Lung (tissue), 12 donors: ENCODE data around the gene CCNL1. TPM values are rescaled to one million over a fixed set of nuclear protein-coding genes. Genes with fewer than 3 reads are reported as not detected.

Source experiments
- ATAC-seq: fragments of 200-7000 bp; cut with Tn5 transposase; one replicate; pipeline ENCODE4 v1.9.1; 2020; ENCODE audit warnings: moderate number of reproducible peaks; ENCODE audit not compliant: insufficient read depth, low FRiP score
- DNase-seq, 3 donors: peaks; one replicate each; pipeline ENCODE4 v3.0.0-alpha.2; 2013 to 2017
- H3K27ac ChIP-seq, 2 donors: one replicate each; pipeline ENCODE4 v1.5.1; 2013; ENCODE audit warnings: mild to moderate bottlenecking in 2 of 2, moderate library complexity in 2 of 2, control low read depth in 1 of 2, inconsistent platforms in 1 of 2, low read depth in 1 of 2, low read length in 1 of 2
- H3K27me3 ChIP-seq, 3 donors: one replicate each; pipeline ENCODE4 v1.5.1; 2013; ENCODE audit warnings: low read length in 2 of 3; ENCODE audit not compliant: control insufficient read depth in 3 of 3, insufficient read depth in 3 of 3
- H3K36me3 ChIP-seq, 4 donors: one replicate each; pipeline ENCODE4 v1.5.1; 2013; ENCODE audit warnings: low read length in 4 of 4, mild to moderate bottlenecking in 1 of 4, moderate library complexity in 1 of 4; ENCODE audit not compliant: control insufficient read depth in 4 of 4, insufficient read depth in 4 of 4
- H3K4me1 ChIP-seq, 5 donors: one replicate each; pipeline ENCODE4 v1.5.1; 2013; ENCODE audit warnings: low read length in 5 of 5, mild to moderate bottlenecking in 2 of 5, moderate library complexity in 1 of 5; ENCODE audit not compliant: control insufficient read depth in 5 of 5, insufficient read depth in 5 of 5
- H3K4me3 ChIP-seq: one replicate; pipeline ENCODE4 v1.5.1; 2013; ENCODE audit warnings: mild to moderate bottlenecking, control low read depth, moderate library complexity
- H3K9ac ChIP-seq, 2 donors: one replicate each; pipeline ENCODE4 v1.5.1; 2013; ENCODE audit warnings: low read length in 2 of 2, control low read depth in 1 of 2; ENCODE audit not compliant: insufficient read depth in 1 of 2
- H3K9me3 ChIP-seq, 4 donors: one replicate each; pipeline ENCODE4 v1.5.1; 2013; ENCODE audit warnings: low read length in 3 of 4, mild to moderate bottlenecking in 1 of 4, moderate library complexity in 1 of 4; ENCODE audit not compliant: control insufficient read depth in 4 of 4, insufficient read depth in 3 of 4
- CTCF ChIP-seq: IDR thresholded peaks from 2 replicates; pipeline ENCODE4 v1.5.1; 2012; ENCODE audit warnings: mild to moderate bottlenecking; ENCODE audit errors: control extremely low read depth, extremely low read depth
- WGBS, 2 donors: extraction: QIAGEN DNeasy Blood & Tissue Kit; methylation state at CpG; one replicate each; pipeline ENCODE4 v1.1.7; 2013; 5-methylcytosine and 5-hydroxymethylcytosine counted together
- polyA plus RNA-seq, 2 donors: library from polyadenylated mRNA; stranded (reverse); fragments of 200-250 nt; gene quantifications; one replicate each; pipeline ENCODE4 v1.2.1, GENCODE V29; 2013
- total RNA-seq, 2 donors: library from RNA; depleted of rRNA in 1 of 2; stranded (reverse); fragments of >200 nt in 1 of 2; gene quantifications; one replicate each; pipeline ENCODE4 v1.2.1, GENCODE V29; 2014 to 2021
- donor health status: control.
- donor health status: control.
- donor health status: Bipolar disorder and iron deficiency.
- donor health status: healthy.
- donor health status: DM: yes; HTN: yes; CAD: no.

CCNL1 gene
- total and polyA plus RNA-seq, 4 donors: 91.1 to 383 (median 110) TPM

- Histone ChIP-seq H3K27me3 (no peaks in the 10 kb centered on the region), H3K9ac (no peak overlapping the region), H3K9me3 (no peaks in the 10 kb centered on the region), H3K4me3 (no peak overlapping the region), H3K27ac (no peak overlapping the region), H3K36me3 (no peaks in the 10 kb centered on the region), H3K4me1 (peaks cover 3 to 19% (median 7%) of the 10 kb centered on the region in 5 donors)
- no peak for TF ChIP-seq CTCF
- WGBS, 2 donors: 89 to 90% methylated on average over 4 of the region's 4 CpGs
- DNase-seq (no peak), ATAC-seq (no peak)
Measured at GRCh38 chr3:157172746-157173145, 12.8 kb upstream of the CCNL1 start.

- Histone ChIP-seq H3K27ac (no peak overlapping the region), H3K9ac (no peak overlapping the region), H3K36me3 (no peaks in the 10 kb centered on the region), H3K4me1 (peaks cover 0 to 10% (median 0%) of the 10 kb centered on the region in 5 donors), H3K9me3 (no peaks in the 10 kb centered on the region), H3K4me3 (no peak overlapping the region), H3K27me3 (no peaks in the 10 kb centered on the region)
- WGBS, 2 donors: 30 to 64% methylated on average over 3 of the region's 3 CpGs
- no peak for ATAC-seq
- TF ChIP-seq CTCF: no peak
- no peak for DNase-seq
Measured at GRCh38 chr3:157170861-157171260, 10.9 kb upstream of the CCNL1 start.

- DNase-seq (no peak), ATAC-seq (no peak)
- H3K4me1 ChIP-seq: peaks cover 0 to 2% (median 0%) of the 10 kb centered on the region in 5 donors
- H3K27ac ChIP-seq: no peak overlapping the region
- no peak for TF ChIP-seq CTCF
- H3K36me3 ChIP-seq: no peaks in the 10 kb centered on the region
- H3K9ac ChIP-seq: no peak overlapping the region
- WGBS, 2 donors: 79 to 84% methylated on average over 5 of the region's 5 CpGs
- H3K4me3 ChIP-seq: no peak overlapping the region
- no peaks in the 10 kb centered on the region for H3K9me3 ChIP-seq
- no peaks in the 10 kb centered on the region for H3K27me3 ChIP-seq
Measured at GRCh38 chr3:157167371-157168042, 7.6 kb upstream of the CCNL1 start.

GRCh38 chr3:157166561-157166960 lies 6.6 kb upstream of the CCNL1 start:
- H3K4me3 ChIP-seq: no peak overlapping the region
- H3K4me1 ChIP-seq: peaks cover 0 to 2% (median 0%) of the 10 kb centered on the region in 5 donors
- no peaks in the 10 kb centered on the region for H3K27me3 ChIP-seq
- H3K36me3 ChIP-seq: no peaks in the 10 kb centered on the region
- DNase-seq: no peak
- no peak for TF ChIP-seq CTCF
- H3K9me3 ChIP-seq: no peaks in the 10 kb centered on the region
- WGBS, 2 donors: 63 to 79% methylated on average over 2 of the region's 2 CpGs
- no peak overlapping the region for H3K27ac ChIP-seq
- peak overlapping the region in 1 of 2 donors; percentile 13 for H3K9ac ChIP-seq
- no peak for ATAC-seq
